ENCODE measurements around the gene PLXNC1. TPM values are rescaled to one million over a fixed set of nuclear protein-coding genes. Genes with fewer than 3 reads are reported as not detected.

PLXNC1 gene
- total RNA-seq, 1 donor from 2014 or later: 4.4 TPM

DNA sequence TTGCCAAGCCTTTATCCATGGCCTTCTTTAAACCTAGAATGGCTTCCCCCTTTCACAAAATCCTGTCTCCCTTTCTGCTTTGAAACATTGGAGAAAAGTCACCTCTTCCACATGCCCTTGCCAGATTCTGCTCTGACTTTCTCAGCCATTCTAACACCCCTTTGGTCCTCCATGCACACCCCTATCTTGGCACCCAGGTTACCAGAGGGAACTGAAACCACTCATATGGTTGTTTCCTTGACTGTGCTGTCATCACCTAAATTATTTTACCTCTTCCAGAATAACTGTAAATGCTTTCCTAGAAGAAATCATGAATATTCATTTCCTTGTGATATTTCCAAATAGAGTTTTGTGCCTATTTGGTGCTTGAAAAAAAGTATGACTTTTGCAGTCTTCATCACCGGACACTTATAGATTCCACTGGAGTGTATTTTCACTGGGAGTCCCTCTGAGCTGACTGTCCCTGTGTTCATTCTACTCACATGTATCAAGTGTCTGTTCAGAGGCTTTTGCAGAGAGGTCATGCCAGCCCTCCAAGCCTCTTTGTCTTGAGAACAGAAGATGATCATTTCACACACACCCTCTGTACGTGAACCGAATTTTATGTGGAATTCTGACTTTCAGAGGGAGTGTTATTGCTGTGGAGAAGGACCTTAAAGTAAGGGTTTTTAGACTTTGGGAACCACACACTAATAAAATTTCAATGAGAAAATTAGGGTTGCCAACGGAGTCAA is 74.1 kb downstream of the PLXNC1 start:
- no peak for DNase-seq (ENCODE audit: low spot score)
- intact Hi-C loops (cut with DNase I): no loop called here

GRCh38 chr12:94223842-94224241 is 75.5 kb downstream of the PLXNC1 start:
- intact Hi-C loops (cut with DNase I): no loop called here
- DNase-seq (ENCODE audit: low spot score): no peak

- DNase-seq (ENCODE audit: low spot score): no peak
- intact Hi-C loops (cut with DNase I): no loop called here
These were observed 77.1 kb downstream of the PLXNC1 start for GRCh38 chr12:94225506-94225905.

GRCh38 chr12:94225947-94226630 is 77.7 kb downstream of the PLXNC1 start:
- no peak for DNase-seq (ENCODE audit: low spot score)
- intact Hi-C loops (cut with DNase I): no loop called here

- intact Hi-C loops (cut with DNase I): no loop called here
- no peak for DNase-seq (ENCODE audit: low spot score)
These were observed 78.7 kb downstream of the PLXNC1 start for GRCh38 chr12:94227066-94227465.

- no peak for DNase-seq (ENCODE audit: low spot score)
- intact Hi-C loops (cut with DNase I): no loop called here
These were observed 80.1 kb downstream of the PLXNC1 start for GRCh38 chr12:94228488-94228907.

GRCh38 chr12:94229902-94230301 is 81.5 kb downstream of the PLXNC1 start:
- DNase-seq (ENCODE audit: low spot score): no peak
- intact Hi-C loops (cut with DNase I): no loop called here

- intact Hi-C loops (cut with DNase I): no loop called here
- DNase-seq (ENCODE audit: low spot score): no peak
These were observed 82.1 kb downstream of the PLXNC1 start for GRCh38 chr12:94230357-94230905.

- no peak for DNase-seq (ENCODE audit: low spot score)
- intact Hi-C loops (cut with DNase I): no loop called here
These were observed 83.3 kb downstream of the PLXNC1 start for GRCh38 chr12:94231709-94232108.

- intact Hi-C loops (cut with DNase I): no loop called here
- no peak for DNase-seq (ENCODE audit: low spot score)
These were observed 87.5 kb downstream of the PLXNC1 start for GRCh38 chr12:94235848-94236247.

- intact Hi-C loops (cut with DNase I): no loop called here
- no peak for DNase-seq (ENCODE audit: low spot score)
These were observed 91.1 kb downstream of the PLXNC1 start for GRCh38 chr12:94239332-94239993.

- intact Hi-C loops (cut with DNase I): no loop called here
- DNase-seq (ENCODE audit: low spot score): no peak
These were observed 91.8 kb downstream of the PLXNC1 start for GRCh38 chr12:94240171-94240570.

DNA sequence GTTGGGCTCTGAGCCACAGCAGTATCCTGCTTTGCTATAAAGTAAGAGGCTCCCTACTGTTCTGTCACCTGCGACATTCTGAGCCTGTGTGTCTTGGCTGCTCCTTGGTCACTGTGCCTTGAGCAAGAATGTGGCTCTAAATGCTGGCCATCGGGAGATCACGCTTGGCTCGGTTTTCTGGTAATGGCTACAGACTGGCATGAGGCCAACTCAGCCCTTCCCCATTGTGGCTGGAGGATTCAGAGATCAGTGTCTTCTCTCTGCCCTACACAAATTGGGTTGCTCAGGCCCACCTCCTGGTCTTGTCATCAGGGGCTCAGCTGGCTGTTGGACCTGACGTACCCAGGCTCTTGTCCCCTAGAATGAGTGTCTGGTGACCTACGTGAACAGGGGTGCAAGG is 94.5 kb downstream of the PLXNC1 start:
- intact Hi-C loops (cut with DNase I): no loop called here
- DNase-seq (ENCODE audit: low spot score): no peak

GRCh38 chr12:94244165-94245133 is 96.1 kb downstream of the PLXNC1 start:
- no peak for DNase-seq (ENCODE audit: low spot score)
- intact Hi-C loops (cut with DNase I): no loop called here

GRCh38 chr12:94245631-94246383 is 97.4 kb downstream of the PLXNC1 start:
- intact Hi-C loops (cut with DNase I): no loop called here
- DNase-seq (ENCODE audit: low spot score): no peak

DNA sequence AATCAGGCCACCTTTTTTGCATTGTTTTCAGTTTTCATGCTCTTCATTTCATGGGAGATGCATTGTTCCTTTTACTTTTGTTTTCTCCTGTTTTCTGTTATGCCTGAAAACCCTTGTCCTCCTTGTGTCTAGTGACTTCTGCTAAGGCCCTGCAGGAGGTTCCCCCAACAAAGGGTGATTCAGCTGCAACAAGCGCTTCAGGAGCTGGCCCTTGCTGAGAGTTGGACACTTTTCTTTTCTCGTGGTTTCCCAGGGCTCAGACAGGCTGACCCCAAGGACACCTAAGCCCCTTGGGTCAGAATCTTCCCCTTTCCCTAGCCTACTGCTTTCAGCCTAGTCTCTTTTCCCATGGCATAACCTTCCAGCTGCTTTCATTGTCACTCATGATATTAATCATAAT is 98.9 kb downstream of the PLXNC1 start:
- no peak for DNase-seq (ENCODE audit: low spot score)
- intact Hi-C loops (cut with DNase I): no loop called here

DNA sequence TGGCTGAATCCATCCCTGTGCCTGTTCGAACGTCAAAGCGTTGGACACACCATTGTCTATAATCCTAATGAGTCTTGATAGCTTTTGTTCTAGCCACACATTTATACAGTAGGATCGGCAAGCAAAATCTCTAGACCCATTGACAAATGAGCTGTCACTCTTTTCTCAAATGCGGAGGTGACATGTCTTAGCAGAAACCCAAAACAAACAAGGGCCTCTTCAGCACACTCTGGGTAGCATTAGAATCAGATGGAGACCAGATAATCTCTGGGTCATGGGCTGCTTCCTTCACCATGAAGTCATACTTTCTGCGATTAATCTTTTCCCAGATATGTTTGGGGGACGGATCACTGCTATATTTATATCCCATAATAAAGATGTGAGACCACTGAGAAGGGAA is 100.2 kb downstream of the PLXNC1 start:
- no peak for DNase-seq (ENCODE audit: low spot score)
- intact Hi-C loops (cut with DNase I): no loop called here

GRCh38 chr12:94250130-94250529 is 101.8 kb downstream of the PLXNC1 start:
- intact Hi-C loops (cut with DNase I): no loop called here
- no peak for DNase-seq (ENCODE audit: low spot score)

DNA sequence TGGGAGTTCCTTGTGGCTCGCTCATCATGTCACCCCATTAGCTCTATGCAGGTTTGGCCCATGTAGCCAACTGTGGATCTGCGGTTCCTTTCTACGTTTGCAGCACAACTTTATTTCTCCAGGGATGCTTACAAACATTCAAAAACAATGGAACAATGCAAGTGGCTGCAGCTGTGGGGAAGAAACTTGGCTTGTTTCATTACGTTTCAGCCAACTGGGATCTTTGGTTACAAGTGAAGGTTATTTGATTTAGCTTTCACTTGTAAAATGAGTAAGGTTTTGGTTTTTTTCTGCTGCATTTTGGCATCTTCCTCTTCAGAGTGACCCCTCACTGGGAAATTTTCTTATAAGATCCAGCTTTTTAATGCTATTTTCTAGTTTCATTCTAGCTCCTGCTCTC is 105.9 kb downstream of the PLXNC1 start:
- DNase-seq (ENCODE audit: low spot score): no peak
- intact Hi-C loops (cut with DNase I): no loop called here

Measured in cardiac septum (tissue), 1 donor.